Erythroblast (primary cell): ENCODE measurements around the gene PRKAB2.

Experiments
- GATA1 ChIP-seq: IDR thresholded peaks from 2 replicates; pipeline ENCODE4 v1.6.1; 2011; ENCODE audit warnings: low read depth, mild to moderate bottlenecking, control low read depth, low read length, moderate library complexity
- POLR2A ChIP-seq: IDR thresholded peaks from 2 replicates; pipeline ENCODE4 v1.6.1; 2011; ENCODE audit warnings: mild to moderate bottlenecking, low read length

DNA sequence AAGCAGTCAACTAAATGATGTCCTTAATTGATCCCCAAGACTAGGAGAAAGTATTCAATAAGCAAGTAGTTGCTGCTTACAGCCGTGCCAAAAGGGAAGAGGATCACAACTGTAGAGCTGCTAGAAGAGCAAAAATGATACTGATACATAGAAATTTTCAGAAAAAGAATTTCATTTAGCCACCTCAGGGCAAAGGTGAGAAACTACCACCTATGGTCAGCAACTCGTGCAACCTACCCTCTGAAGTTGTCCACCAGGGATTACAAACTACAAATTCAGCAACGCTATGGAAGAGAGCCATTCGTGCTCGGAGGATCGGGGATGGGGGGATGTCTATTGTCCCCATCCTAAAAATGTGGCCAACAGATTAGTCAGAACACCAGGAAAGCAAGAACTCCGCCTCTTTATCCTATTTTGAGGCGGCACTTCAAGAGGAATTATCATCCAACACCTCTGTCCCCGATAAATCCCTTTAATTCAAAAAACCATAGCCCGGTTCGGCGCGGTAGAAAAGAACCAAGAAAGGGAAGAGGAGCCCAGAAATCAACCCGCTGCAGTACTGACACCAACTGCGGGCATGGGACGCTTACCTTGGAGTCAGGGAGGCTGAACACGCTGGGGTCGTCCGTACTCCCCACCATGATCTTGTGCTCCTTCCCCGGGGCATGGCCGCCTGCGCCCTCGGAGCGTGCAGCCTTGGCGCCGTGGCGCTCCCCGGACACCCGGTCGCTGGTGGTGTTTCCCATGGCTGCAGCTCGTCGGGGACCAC, 687 bp downstream of the PRKAB2 start:
- TF ChIP-seq POLR2A: no peak
- no peak for TF ChIP-seq GATA1
